Stimulated activated effector memory CD8-positive, alpha-beta T cell treated with anti-CD3 and anti-CD28 coated beads, Interleukin-12 subunit alpha, Interleukin-12 subunit beta, amount 100 ng/mL, for 72 hours (primary cell): Measurements from ENCODE around the gene PCDHB9.
"Not testable (repeated sequence)": the region's sequence is repeated elsewhere in the genome, so short reads cannot be mapped to it uniquely, and the experiment has no call there.

Experiments
- ATAC-seq: fragments of 150-1000 bp; cut with Tn5 transposase; 2 replicates; pipeline ENCODE4 v1.10.0; 2021
- DNase-seq, 2 donors: peaks; one replicate each; pipeline ENCODE4 v3.0.0; 2021 to 2022; ENCODE audit warnings: low spot score in 2 of 2
- H3K27ac Mint-ChIP-seq: one replicate; pipeline ENCODE4 v1.8.0; 2022; ENCODE audit warnings: mild to moderate bottlenecking, mixed read lengths
- H3K36me3 Mint-ChIP-seq: one replicate; pipeline ENCODE4 v1.8.0; 2022; ENCODE audit warnings: mild to moderate bottlenecking, mixed read lengths
- H3K4me1 Mint-ChIP-seq: one replicate; pipeline ENCODE4 v1.8.0; 2022; ENCODE audit warnings: mixed read lengths
- H3K4me3 Mint-ChIP-seq: one replicate; pipeline ENCODE4 v1.8.0; 2022; ENCODE audit warnings: mild to moderate bottlenecking, mixed read lengths
- H3K9me3 Mint-ChIP-seq: one replicate; pipeline ENCODE4 v1.8.0; 2022; ENCODE audit warnings: mixed read lengths

Gene PCDHB9

GRCh38 chr5:141186897-141187512 is at the start of gene PCDHB9:
Gene PCDHB9, plus strand, starts transcription at chr5:141187161. Its CDS starts 158 bp downstream, at chr5:141187319.
- Mint-ChIP-seq H3K4me1 (peaks cover 7% of the 10 kb centered on the region), H3K9me3 (peaks cover 10% of the 10 kb centered on the region), H3K4me3 (peak within 1 kb of the TSS; percentile 26), H3K27ac (no peak within 1 kb of the TSS), H3K36me3 (peaks cover 6% of the 10 kb centered on the region)
- DNase-seq (no peak), ATAC-seq (no peak)

GRCh38 chr5:141137346-141137745 is 49.6 kb upstream of the PCDHB9 start:
- H3K27ac Mint-ChIP-seq, DNase-seq, ATAC-seq, H3K4me3 Mint-ChIP-seq, H3K36me3 Mint-ChIP-seq, H3K4me1 Mint-ChIP-seq: not testable (repeated sequence)
- H3K9me3 Mint-ChIP-seq = peaks cover 12% of the 10 kb centered on the region

DNA sequence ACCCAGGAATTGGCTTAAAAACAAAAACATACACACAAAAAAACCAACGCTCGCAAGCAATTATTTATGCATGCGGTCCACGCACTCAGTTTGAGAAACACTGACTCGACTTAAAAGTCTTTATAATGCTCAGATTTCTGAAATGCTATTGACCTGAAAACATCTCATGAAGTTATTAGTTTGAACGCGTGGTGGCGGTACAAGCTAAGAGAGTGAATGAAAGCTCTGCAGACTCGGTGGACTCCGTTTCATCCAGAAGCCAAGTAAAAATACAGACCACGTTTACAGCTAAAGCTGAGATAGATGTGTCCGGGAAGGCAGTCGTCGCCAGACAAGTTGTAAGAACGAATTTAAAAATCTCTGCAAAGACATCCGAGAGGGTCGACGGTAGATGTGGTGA is 37.1 kb upstream of the PCDHB9 start, which contains the start of gene PCDHB6:
PCDHB6 (plus strand) TSS at position 246 of the 400 bp plus-strand sequence. CDS start 201 bp downstream, outside the sequence.
- Mint-ChIP-seq H3K9me3 (peaks cover 5% of the 10 kb centered on the region), H3K27ac (no peak within 1 kb of the TSS), H3K4me1 (peaks cover 6% of the 10 kb centered on the region), H3K36me3 (no peaks in the 10 kb centered on the region), H3K4me3 (no peak within 1 kb of the TSS)
- no peak for ATAC-seq
- DNase-seq = no peak

GRCh38 chr5:141150224-141150992 is 36.6 kb upstream of the PCDHB9 start:
- Mint-ChIP-seq H3K9me3 (peaks cover 5% of the 10 kb centered on the region), H3K4me1 (peaks cover 6% of the 10 kb centered on the region), H3K36me3 (no peaks in the 10 kb centered on the region), H3K4me3 (no peak overlapping the region), H3K27ac (no peak overlapping the region)
- DNase-seq (no peak), ATAC-seq (no peak)

DNA sequence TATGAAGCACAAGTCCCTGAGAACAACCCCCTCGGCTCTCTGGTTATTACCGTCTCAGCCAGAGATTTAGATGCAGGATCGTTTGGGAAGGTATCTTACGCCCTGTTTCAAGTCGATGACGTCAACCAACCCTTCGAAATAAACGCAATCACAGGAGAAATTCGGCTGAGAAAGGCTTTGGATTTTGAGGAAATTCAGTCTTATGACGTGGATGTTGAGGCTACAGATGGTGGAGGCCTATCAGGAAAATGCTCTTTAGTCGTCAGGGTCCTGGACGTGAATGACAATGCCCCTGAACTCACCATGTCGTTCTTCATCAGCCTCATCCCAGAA is 36.0 kb upstream of the PCDHB9 start:
- Mint-ChIP-seq H3K9me3 (peaks cover 5% of the 10 kb centered on the region), H3K4me3 (no peak overlapping the region), H3K27ac (no peak overlapping the region), H3K36me3 (no peaks in the 10 kb centered on the region), H3K4me1 (peaks cover 6% of the 10 kb centered on the region)
- ATAC-seq = no peak
- no peak for DNase-seq

- ATAC-seq = not testable (repeated sequence)
Observed at GRCh38 chr5:141151632-141152031, 35.3 kb upstream of the PCDHB9 start.

GRCh38 chr5:141152096-141152495 is 34.9 kb upstream of the PCDHB9 start:
- DNase-seq, H3K36me3 Mint-ChIP-seq, H3K9me3 Mint-ChIP-seq, H3K4me1 Mint-ChIP-seq, ATAC-seq, H3K27ac Mint-ChIP-seq, H3K4me3 Mint-ChIP-seq: not testable (repeated sequence)

More at GRCh38 chr5:141151632-141152031, 35.3 kb upstream of the PCDHB9 start:
- not testable (repeated sequence) for H3K4me3 Mint-ChIP-seq, H3K9me3 Mint-ChIP-seq, H3K4me1 Mint-ChIP-seq, H3K27ac Mint-ChIP-seq, DNase-seq, H3K36me3 Mint-ChIP-seq

DNA sequence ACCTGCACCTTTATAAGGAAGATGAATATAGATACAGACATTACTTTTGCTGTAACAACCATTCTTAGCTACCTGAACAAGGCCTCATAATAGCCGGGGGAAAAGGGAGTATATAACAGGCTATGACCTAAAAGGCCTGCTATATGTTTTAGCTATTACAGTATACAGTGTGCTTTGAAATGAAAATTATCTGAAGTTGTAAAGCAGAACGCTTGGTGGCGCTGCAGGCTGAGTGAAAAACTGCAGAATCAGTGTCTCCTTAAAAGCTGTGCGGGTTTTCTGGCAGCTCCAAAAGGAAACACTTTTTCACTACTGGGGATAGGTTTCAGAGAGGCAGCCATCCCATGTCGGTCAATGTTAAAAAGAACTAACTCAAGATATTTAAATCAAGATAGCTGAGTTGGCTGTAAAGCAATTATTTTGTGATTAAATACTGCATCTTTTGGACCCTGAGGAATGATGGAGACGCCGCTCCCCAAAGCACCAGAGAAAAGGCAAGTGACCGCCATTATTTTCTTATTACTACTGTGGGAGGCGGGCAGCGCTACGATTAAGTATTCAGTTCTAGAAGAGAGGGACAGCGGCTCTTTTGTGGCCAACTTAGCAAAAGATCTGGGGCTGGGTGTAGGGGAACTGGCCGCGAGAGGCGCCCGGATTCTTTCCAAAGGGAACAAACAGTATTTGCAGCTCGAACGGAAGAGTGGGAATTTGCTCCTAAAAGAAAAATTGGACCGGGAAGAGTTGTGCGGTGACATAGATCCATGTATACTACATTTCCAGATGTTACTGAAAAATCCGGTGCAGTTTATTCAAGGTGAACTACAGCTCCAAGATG is 31.2 kb upstream of the PCDHB9 start:
- Mint-ChIP-seq H3K27ac (no peak overlapping the region), H3K36me3 (no peaks in the 10 kb centered on the region), H3K4me1 (no peaks in the 10 kb centered on the region), H3K9me3 (peaks cover 2% of the 10 kb centered on the region), H3K4me3 (no peak overlapping the region)
- DNase-seq (no peak), ATAC-seq (no peak)

DNA sequence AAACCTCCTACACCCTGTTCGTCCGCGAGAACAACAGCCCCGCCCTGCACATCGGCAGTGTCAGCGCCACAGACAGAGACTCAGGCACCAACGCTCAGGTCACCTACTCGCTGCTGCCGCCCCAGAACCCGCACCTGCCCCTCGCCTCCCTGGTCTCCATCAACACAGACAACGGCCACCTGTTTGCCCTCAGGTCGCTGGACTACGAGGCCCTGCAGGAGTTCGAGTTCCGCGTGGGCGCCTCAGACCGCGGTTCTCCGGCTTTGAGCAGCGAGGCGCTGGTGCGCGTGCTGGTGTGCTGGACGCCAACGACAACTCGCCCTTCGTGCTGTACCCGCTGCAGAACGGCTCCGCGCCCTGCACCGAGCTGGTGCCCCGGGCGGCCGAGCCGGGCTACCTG is 29.6 kb upstream of the PCDHB9 start:
- H3K4me1 Mint-ChIP-seq, ATAC-seq, H3K27ac Mint-ChIP-seq, DNase-seq, H3K36me3 Mint-ChIP-seq, H3K4me3 Mint-ChIP-seq, H3K9me3 Mint-ChIP-seq: not testable (repeated sequence)

DNA sequence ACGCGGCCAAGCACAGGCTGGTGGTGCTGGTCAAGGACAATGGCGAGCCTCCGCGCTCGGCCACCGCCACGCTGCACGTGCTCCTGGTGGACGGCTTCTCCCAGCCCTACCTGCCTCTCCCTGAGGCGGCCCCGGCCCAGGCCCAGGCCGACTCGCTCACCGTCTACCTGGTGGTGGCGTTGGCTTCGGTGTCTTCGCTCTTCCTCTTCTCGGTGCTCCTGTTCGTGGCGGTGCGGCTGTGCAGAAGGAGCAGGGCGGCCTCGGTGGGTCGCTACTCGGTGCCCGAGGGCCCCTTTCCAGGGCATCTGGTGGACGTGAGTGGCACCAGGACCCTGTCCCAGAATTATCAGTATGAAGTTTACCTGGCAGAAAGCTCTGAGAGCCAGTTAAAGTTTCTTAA is 29.1 kb upstream of the PCDHB9 start:
- not testable (repeated sequence) for H3K36me3 Mint-ChIP-seq, H3K27ac Mint-ChIP-seq, ATAC-seq, H3K4me1 Mint-ChIP-seq, DNase-seq, H3K4me3 Mint-ChIP-seq, H3K9me3 Mint-ChIP-seq

- H3K27ac Mint-ChIP-seq = no peak within 1 kb of the TSS
- DNase-seq = no peak
- no peaks in the 10 kb centered on the region for H3K9me3 Mint-ChIP-seq
Observed at GRCh38 chr5:141172381-141173204, 14.4 kb upstream of the PCDHB9 start, which contains the start of gene PCDHB7. Gene PCDHB7, plus strand, starts transcription at chr5:141172644. Its CDS starts 192 bp downstream, at chr5:141172836.

DNA sequence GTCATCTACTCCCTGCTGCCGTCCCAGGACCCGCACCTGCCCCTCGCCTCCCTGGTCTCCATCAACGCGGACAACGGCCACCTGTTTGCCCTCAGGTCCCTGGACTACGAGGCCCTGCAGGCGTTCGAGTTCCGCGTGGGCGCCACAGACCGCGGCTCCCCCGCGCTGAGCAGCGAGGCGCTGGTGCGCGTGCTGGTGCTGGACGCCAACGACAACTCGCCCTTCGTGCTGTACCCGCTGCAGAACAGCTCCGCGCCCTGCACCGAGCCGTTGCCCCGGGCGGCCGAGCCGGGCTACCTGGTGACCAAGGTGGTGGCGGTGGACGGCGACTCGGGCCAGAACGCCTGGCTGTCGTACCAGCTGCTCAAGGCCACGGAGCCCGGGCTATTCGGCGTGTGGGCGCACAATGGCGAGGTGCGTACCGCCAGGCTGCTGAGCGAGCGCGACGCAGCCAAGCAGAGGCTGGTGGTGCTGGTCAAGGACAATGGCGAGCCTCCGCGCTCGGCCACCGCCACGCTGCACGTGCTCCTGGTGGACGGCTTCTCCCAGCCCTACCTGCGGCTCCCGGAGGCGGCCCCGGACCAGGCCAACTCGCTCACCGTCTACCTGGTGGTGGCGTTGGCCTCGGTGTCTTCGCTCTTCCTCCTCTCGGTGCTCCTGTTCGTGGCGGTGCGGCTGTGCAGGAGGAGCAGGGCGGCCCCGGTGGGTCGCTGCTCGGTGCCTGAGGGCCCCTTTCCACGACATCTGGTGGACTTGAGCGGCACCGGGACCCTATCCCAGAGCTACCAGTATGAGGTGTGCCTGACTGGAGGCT is 12.5 kb upstream of the PCDHB9 start:
- H3K27ac Mint-ChIP-seq, H3K4me1 Mint-ChIP-seq, H3K36me3 Mint-ChIP-seq, H3K9me3 Mint-ChIP-seq, DNase-seq, H3K4me3 Mint-ChIP-seq, ATAC-seq: not testable (repeated sequence)

More at GRCh38 chr5:141172381-141173204, 14.4 kb upstream of the PCDHB9 start, which contains the start of gene PCDHB7:
- Mint-ChIP-seq H3K36me3 (no peaks in the 10 kb centered on the region), H3K4me1 (no peaks in the 10 kb centered on the region), H3K4me3 (no peak within 1 kb of the TSS)
- ATAC-seq = no peak

DNA sequence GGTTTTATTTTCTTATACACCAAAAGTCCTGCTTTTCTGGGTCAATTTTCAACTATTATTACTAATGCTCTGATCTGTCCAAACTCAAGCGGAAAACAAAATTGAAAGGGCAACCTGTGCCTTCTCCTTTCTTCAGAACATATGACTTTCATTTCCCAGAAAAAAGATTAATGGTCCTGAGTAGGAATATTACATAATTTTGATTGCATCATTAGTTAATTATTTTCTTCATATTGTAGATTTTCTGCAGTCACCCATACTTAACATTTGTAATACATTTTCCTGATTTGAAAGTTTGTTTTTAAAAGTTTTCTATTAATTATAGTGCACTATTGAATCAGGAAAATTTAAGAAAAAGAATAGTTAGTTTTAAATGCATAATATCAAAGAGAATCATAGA is 11.0 kb upstream of the PCDHB9 start:
- no peak for ATAC-seq
- no peak overlapping the region for H3K27ac Mint-ChIP-seq
- DNase-seq = no peak
- H3K36me3 Mint-ChIP-seq = no peaks in the 10 kb centered on the region
- no peaks in the 10 kb centered on the region for H3K4me1 Mint-ChIP-seq
- no peaks in the 10 kb centered on the region for H3K9me3 Mint-ChIP-seq
- no peak overlapping the region for H3K4me3 Mint-ChIP-seq

GRCh38 chr5:141177577-141178191 is 9.3 kb upstream of the PCDHB9 start, which contains the start of gene PCDHB8:
Gene PCDHB8, plus strand, starts transcription at chr5:141177790. Its CDS starts 245 bp downstream, at chr5:141178035.
- not testable (repeated sequence) for ATAC-seq, H3K27ac Mint-ChIP-seq, DNase-seq, H3K36me3 Mint-ChIP-seq, H3K9me3 Mint-ChIP-seq, H3K4me1 Mint-ChIP-seq, H3K4me3 Mint-ChIP-seq
